NCI-H82 treated with DMSO at 0.1 percent for 48 hours (cell line): ENCODE data around the gene ZBTB7B.

Experiments
- DNase-seq: peaks from one replicate; lab custom pipeline; 2025; ENCODE audit not compliant: unreplicated experiment; lab: John Stamatoyannopoulos, UW

ZBTB7B gene

GRCh38 chr1:155034318-155035208 is 32.0 kb downstream of the ZBTB7B start:
- DNase-seq = no peak

GRCh38 chr1:155035936-155036335 is 33.3 kb downstream of the ZBTB7B start:
- DNase-seq = no peak

GRCh38 chr1:155037043-155037442 is 34.4 kb downstream of the ZBTB7B start:
- no peak for DNase-seq

- no peak for DNase-seq
These were observed 35.3 kb downstream of the ZBTB7B start for GRCh38 chr1:155037851-155038441.

GRCh38 chr1:155038602-155039307 is 36.2 kb downstream of the ZBTB7B start:
- DNase-seq = no peak

- DNase-seq = no peak
These were observed 36.7 kb downstream of the ZBTB7B start for GRCh38 chr1:155039308-155039669.

GRCh38 chr1:155040358-155041093 is 37.9 kb downstream of the ZBTB7B start:
- no peak for DNase-seq

- no peak for DNase-seq
These were observed 40.2 kb downstream of the ZBTB7B start for GRCh38 chr1:155042789-155043188.

- no peak for DNase-seq
These were observed 40.7 kb downstream of the ZBTB7B start for GRCh38 chr1:155043301-155043702.

GRCh38 chr1:155043793-155044192 is 41.2 kb downstream of the ZBTB7B start:
- DNase-seq = no peak

- DNase-seq = no peak
These were observed 41.8 kb downstream of the ZBTB7B start for GRCh38 chr1:155044365-155044764.

- peak; percentile 73 for DNase-seq
These were observed 42.4 kb downstream of the ZBTB7B start for GRCh38 chr1:155044812-155045657.

GRCh38 chr1:155048449-155049334 is 46.1 kb downstream of the ZBTB7B start:
- no peak for DNase-seq

GRCh38 chr1:155049651-155050559 is 47.3 kb downstream of the ZBTB7B start:
- DNase-seq = no peak

- DNase-seq = peak; percentile 58
These were observed 48.1 kb downstream of the ZBTB7B start, which contains the start of gene ADAM15 for GRCh38 chr1:155050560-155051341. ADAM15 (plus strand) TSS chr1:155051316; CDS start chr1:155051387, 71 bp downstream.

- DNase-seq = no peak
These were observed 48.8 kb downstream of the ZBTB7B start for GRCh38 chr1:155051342-155051776.

- DNase-seq = no peak
These were observed 49.3 kb downstream of the ZBTB7B start for GRCh38 chr1:155051777-155052398.
